ENCODE measurements around the gene SLC25A15.

- TF ChIP-seq ZNF629 (tag by site-specific recombination; IDR thresholded peaks at IDR 0.05) (no peak), KLF9 (tag by site-specific recombination; IDR thresholded peaks at IDR 0.05; ENCODE audit: low read depth) (no peak), SCRT2 (tag by site-specific recombination; IDR thresholded peaks at IDR 0.05) (no peak)
Measured at GRCh38 chr13:40792284-40793051, 3.1 kb downstream of the SLC25A15 start.
